ENCODE data around the gene RBSN. TPM values are rescaled to one million over a fixed set of nuclear protein-coding genes. Genes with fewer than 3 reads are reported as not detected.

Gene RBSN
- total RNA-seq, 1 donor from 2014 or later, result 17.1 TPM

DNA sequence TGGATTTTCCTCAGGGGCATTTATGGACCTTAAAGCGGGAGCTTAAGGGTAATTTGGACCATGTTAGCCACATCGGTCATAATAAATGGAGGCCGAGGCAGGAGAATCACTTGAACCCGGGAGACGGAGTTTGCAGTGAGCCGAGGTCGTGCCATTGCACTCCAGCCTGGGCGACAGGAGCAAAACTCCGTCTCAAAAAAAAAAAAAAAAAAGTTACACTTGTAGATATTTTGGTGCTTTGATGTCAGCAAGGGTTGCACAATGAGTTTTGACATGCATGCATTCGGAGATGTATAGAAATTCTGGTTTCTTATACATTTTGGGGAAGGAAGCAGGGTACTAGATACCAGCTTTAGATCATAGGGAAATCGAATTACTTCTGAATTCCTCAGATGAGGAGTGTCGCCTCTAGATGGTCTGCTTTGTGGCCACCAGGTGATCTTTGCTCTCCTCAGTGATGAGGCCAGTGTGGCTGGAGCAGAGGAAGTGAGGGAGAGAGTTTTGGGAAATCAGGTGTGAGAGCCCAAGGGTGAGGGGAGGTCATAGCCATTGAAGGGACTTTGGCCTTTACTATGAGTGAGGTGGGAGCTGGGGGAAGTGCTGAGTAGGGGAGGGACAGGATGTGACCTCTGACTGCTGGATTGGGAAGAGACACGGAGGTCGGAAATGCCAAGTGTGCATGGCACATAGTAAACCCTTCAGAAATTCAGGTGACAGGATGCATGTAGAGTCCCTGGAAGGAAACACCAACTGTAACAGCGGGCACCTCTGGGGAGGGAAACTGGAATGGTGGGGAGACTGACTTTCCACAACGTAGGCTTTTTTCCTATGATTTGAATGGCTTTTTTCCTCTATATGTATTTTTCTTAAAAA, 8.4 kb upstream of the RBSN start:
- intact Hi-C loops (cut with DNase I), result loop anchor here (10.0 kb wide), 1 partner anchor 97 kb away; the partner anchor contains the start of gene CAPN7
- ATAC-seq (ENCODE audit: poor library complexity), result no peak
- DNase-seq, result no peak

DNA sequence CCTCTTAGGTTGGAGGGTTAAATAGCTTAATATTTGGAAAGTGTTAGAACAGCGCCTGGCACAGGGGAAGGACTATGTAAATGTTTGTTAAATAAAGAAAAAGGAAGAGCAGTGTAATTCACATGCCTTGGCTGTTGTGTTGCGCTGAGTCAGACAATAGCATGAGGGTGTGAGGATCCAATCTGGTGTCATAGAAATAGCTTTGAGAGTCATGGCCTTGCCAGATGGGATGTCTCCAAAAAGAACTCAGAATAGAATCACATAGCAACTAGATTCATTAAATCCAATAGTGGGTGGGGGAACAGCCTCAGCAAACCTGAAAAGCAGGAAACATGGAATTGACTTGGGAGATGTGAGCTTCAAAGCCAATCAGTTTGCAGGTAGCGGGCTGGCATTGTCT, 3.9 kb upstream of the RBSN start:
- DNase-seq, result no peak
- intact Hi-C loops (cut with DNase I), result loop anchor here (10.0 kb wide), 1 partner anchor 102 kb away; the partner anchor contains the start of gene CAPN7

DNA sequence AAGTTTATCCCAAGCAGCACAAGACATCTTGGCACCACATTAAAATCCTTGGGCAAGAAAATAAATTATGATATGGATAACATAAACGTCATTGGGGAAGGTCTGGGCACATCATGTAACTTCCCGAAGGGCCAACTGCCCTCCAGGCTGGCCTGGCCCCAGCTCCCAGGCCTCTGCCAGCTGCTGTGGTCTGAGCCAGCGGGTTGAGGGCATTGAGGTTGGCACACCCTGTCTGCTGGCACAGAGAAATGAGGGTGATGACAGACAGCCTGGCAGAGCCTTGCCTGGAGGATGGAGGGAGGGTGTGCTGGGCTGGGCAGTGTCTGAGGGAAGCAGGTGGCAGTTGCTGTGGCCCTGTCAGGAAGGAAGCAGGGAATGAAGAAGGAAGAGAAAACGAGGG, 3.3 kb upstream of the RBSN start:
- intact Hi-C loops (cut with DNase I), result loop anchor here (10.0 kb wide), 1 partner anchor 103 kb away; the partner anchor contains the start of gene CAPN7
- DNase-seq (peak; percentile 88), ATAC-seq (ENCODE audit: poor library complexity) (peak; percentile 86)

More for the DNA sequence above, 3.9 kb upstream of the RBSN start:
- ATAC-seq (ENCODE audit: poor library complexity), result peak; percentile 62

DNA sequence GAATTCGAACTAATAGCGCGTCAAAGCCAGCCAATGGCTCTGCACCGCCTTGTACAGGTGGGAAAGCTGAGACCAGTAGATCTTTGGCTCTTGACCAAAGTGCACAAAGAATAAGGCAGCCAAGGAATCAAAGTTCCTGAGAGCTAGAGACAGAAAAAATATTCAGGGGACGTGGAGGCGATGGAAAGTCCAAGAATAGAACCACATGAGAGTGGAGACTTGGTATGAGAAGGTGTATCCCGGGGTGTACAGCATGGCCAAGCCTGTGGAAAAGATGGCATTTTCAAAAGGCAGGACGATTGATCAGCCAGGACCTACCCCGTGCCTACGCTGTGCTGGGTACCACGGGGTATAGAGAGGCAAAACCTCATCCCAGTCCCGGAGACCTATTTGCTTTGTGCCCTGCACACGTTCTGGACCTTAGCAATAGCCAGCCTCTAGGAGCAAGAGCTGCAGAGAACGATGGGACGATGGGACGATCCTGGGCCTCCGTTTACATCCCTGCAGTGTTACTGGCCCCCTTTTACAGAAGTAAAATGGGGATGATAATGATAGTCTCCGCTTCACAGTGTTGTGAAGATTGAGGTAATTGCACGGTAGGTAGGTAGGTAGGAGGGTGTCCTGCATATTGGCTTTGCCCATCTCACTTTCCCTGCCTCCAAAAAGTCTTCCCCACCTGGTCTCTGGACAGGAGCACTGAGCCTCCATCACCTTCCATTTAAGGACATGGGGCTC, 583 bp upstream of the RBSN start:
- DNase-seq, result no peak
- peak; percentile 5 for ATAC-seq (ENCODE audit: poor library complexity)
- intact Hi-C loops (cut with DNase I), result loop anchor here (10.0 kb wide), 1 partner anchor 105 kb away; the partner anchor contains the start of gene CAPN7

DNA sequence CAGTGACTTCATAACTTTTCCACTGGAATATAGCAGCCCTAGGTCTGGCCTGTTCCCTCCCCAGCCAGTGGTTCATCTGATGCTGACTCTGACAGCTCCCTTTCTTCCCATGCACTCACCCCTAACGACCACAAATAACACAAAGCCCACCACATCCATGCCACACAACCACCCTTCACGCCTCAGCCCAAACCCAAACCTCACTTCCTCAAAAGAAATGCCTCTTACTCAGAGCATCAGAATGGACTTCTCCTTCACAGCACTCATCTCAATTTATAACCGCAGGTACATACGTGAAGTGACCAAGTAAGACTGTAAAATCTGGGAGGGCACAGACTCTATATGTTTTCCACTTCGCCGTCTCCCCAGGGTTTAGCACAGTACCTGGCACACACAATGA, 1.1 kb downstream of the RBSN start:
- no peak for DNase-seq
- intact Hi-C loops (cut with DNase I), result no loop called here
- no peak for ATAC-seq (ENCODE audit: poor library complexity)

DNA sequence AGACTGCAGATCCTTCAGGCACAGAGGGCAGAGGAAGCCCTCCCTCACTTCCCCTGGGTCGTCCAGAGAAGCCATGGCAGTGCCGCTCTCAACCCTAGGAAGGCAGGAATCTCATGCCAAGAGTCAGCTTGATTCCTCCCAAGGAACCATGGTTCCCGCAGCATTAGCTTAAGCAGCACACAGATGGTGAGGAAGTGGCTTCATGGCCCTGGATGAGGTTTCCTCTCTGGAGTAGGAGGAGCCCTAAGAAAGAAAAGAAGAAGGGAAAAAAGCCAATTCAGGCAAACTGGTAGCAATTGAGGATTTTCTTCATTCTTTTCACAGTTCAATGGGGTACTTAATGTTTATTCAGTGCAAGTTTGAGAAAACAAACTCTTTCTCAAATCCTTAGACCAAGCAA, 2.9 kb downstream of the RBSN start:
- intact Hi-C loops (cut with DNase I), result no loop called here
- ATAC-seq (ENCODE audit: poor library complexity) (no peak), DNase-seq (no peak)

DNA sequence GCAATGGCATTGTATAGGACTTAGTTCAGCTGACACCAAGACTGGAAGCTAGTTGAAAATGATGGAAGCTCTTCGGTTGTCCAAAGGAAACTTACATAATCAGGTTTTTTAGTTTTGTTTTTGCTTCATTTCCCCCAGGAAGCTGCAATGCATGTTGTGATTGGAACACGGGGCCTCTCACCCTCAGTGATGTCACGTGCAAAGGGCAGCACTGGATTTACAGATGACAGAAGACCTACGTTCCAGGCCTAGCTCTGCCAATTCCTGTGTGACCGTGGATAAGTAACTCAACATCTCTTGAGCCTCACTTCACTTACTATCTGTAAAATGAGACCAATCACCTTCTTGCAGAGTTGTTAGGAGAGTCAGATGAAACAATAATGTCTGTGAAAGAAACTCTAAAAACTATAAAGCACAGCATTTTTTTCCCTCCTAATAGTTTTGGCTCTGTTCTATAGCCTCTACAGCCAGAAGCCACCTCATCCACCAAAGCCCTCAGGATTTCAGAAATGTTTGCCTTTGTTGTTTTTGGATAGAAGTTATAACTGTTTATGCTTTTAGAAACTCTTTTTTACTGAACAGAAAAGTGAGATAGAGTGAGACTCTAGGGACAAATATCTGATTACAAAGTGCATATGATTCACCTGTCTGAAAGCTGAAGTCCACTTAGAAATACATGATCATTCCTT, 4.6 kb downstream of the RBSN start:
- no peak for ATAC-seq (ENCODE audit: poor library complexity)
- DNase-seq, result no peak
- intact Hi-C loops (cut with DNase I), result no loop called here

DNA sequence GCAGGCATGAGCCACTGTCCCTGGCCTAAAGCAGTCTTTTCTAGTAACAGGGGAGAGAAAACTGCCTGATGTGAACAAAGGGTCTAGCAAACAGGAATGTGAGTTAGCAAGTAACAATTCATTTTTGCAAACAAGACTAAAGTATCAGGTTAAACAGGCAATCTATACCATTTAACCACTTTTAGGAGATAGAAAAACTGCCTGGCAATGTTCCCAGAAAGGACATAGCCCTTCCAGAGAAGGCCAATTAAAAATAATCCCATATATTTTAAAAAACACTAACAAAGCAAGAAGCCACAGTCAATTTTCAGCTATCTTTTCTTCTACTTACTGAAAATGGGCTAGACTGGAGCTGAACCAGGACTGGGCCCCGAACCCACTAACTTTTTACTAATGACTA, 6.3 kb downstream of the RBSN start:
- DNase-seq (no peak), ATAC-seq (ENCODE audit: poor library complexity) (no peak)
- intact Hi-C loops (cut with DNase I), result no loop called here

DNA sequence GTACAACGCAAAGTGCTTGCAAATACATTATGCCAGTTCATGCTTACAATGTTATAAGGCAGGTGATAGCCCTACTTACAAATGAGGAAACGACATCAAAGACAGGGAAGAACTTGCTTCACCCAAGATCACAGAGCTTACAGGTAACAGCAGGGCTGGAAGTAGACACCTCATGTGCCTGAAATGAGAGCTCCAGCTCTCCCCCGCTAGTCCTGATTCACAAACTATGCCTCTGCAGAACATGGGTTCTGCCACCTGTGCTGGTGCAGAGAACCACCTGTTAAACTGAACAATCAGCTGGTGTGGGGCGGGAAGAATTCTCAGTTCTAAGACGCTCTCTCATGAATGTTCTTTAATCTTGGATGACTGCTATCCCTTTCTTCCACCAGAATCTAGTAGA, 7.4 kb downstream of the RBSN start:
- no peak for ATAC-seq (ENCODE audit: poor library complexity)
- intact Hi-C loops (cut with DNase I), result no loop called here
- DNase-seq, result no peak

DNA sequence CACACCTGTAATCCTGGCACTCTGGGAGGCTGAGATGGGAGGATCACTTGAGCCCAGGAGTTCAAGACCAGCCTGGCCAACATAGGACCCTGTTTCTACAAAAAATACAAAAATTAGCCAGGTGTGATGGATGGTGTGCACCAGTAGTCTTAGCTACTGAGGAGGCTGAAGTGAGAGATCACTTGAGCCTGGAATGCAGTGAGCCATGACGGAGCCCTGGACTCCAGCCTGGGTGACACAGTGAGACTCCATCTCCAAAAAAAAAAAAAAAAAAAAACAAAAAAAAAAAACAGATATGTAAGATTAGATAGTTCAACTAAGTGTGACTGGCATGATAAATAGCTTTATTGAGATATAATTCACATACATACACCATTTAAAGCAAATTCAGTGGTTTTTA, 9.7 kb downstream of the RBSN start:
- intact Hi-C loops (cut with DNase I), result no loop called here
- no peak for ATAC-seq (ENCODE audit: poor library complexity)
- DNase-seq, result no peak

DNA sequence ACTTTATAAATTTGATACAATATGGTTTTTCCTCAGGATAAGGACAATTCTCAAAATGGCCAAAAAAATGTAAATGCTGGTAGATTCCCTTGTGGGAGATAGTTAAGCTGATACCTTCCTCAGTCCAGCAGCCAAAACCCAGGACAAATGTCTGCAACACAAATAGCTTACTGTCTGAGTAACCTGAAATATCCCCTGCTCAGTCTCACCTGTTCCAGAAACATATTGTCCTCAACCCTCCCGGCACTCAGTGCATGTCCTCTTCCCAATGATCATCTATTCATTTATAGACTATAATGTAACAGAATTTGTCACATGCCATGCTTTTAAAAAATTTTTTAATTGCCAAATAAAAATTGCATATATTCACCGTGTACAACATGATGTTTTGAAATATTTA, 12.2 kb downstream of the RBSN start:
- intact Hi-C loops (cut with DNase I), result no loop called here
- ATAC-seq (ENCODE audit: poor library complexity) (no peak), DNase-seq (no peak)

DNA sequence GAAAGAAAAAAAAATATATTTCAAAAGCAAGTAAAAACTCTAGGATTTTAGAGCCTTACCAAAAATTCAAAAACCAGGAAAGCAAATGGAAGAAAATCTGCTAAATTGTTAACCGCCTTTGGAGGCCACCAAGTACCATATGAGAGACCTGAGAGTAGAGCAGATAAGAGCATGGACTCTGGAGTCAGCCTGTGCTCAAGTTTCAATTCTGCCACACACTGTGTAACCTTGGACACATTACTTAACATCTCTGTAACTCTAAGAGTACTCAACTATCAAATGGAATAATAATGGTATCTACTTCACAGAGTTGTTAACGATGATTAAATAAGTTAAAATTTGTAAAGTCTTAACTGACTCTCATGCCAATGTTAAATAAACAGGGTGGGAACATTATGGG, 12.7 kb downstream of the RBSN start:
- DNase-seq, result no peak
- intact Hi-C loops (cut with DNase I), result no loop called here
- ATAC-seq (ENCODE audit: poor library complexity), result no peak

DNA sequence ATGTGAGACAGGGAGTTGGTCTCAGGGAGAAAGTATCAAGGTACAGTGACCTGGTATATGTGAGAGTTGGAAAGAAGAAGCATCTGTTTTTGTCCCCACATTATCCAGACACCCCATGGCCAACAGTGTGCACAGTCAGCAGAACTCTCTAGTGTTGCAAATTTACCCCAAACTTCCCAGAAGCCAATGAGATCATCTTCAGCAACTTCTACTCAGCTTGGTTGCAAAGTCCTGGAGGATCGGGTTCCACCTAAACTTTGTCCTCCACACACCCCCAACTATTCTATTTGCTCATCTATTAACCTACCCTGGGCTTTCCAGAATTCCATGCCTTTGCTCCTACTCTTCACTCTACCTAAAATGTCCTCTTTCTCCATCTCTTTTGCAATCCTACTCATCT, 15.7 kb downstream of the RBSN start:
- DNase-seq (no peak), ATAC-seq (ENCODE audit: poor library complexity) (no peak)
- intact Hi-C loops (cut with DNase I), result no loop called here

DNA sequence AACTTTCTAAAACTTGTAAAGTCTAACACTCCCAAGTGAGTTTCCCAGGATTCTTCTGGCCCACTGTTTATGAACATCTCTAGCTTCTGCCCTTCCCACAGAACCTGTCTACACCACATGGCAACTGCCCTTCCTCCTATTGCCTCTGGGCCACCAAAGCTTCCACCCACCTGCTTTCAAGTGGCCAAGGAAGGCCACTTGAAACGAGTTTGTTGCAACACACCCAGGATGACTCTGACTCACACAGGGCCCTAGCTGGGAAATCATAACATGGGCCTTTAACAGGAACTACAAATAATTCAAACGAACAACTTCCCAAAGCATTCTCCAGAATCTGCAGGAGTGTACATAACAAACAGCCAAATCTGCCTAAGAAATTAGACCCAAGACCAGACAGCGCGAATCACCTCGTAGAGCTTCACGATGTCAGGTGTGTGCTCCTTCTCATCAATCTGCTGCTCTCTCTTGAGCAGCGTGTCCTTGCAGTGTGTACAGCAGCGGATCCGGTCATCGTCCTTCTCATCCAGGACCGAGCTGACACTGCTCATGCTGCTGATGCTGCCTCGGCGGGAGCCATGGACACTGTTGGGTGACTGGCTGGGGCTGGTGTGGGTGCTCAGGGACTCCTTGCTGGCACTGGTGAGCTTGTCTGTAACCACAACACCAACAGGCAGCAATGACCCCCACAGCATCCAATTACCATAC, 16.8 kb downstream of the RBSN start:
- DNase-seq, result no peak
- ATAC-seq (ENCODE audit: poor library complexity), result no peak
- intact Hi-C loops (cut with DNase I), result no loop called here

DNA sequence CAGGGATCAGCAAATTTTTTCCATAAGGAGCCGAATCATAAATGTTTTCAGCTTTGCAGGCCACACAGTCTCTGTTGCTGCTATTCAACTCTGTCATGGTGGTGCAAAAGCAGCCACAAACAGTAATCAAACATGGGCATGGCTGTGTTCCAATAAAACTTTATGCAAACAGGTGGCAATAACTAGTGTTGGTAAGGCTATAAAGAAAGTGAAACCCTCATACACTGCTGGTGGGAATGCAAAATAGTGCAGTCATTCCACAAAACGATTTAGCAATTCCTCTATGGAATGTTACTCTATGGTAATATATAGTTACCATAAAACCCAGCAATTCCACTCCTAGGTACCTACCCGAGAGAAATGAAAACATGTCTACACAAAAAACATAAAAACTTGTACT, 19.9 kb downstream of the RBSN start:
- no peak for ATAC-seq (ENCODE audit: poor library complexity)
- no peak for DNase-seq
- intact Hi-C loops (cut with DNase I), result no loop called here

DNA sequence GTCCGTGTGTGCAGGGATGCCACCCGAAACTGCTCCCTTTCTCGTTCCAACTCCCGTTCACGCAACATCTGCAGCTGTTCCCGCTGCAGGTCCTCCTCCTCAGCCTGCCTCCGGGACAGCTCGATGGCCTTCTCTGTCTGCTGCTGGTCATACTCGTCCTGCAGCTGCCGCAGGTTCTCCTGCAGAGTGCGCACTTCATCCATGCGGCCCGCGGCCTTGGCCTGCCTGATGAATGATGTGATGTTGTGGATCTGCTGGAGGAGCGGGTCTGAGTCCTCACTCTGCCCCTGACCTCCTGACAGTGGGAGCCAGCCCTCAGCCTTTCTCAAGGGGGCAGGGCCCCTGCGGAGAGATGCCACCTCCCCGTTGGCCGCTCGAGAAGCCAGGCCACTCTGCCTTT, 24.4 kb downstream of the RBSN start:
- intact Hi-C loops (cut with DNase I), result no loop called here
- ATAC-seq (ENCODE audit: poor library complexity) (no peak), DNase-seq (no peak)

DNA sequence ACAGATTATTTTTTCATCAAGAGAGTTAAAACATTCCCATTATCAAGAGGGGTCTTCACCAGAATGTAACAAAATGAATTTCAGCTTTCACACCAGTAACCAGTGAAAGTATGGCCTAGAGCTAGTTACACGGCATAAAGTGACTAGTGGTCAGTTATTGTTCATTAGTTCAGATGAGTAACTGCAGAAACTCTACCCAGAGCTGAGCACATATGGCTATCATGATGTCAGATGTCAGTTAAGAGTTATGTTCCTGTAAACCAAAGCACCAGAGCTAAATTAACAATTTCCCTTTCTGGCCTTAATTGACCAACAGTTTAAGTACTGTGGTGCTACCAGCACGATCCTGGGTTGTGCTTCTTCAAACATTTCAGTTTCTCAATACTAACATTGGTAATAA, 27.2 kb downstream of the RBSN start:
- intact Hi-C loops (cut with DNase I), result no loop called here
- no peak for DNase-seq
- ATAC-seq (ENCODE audit: poor library complexity), result no peak

DNA sequence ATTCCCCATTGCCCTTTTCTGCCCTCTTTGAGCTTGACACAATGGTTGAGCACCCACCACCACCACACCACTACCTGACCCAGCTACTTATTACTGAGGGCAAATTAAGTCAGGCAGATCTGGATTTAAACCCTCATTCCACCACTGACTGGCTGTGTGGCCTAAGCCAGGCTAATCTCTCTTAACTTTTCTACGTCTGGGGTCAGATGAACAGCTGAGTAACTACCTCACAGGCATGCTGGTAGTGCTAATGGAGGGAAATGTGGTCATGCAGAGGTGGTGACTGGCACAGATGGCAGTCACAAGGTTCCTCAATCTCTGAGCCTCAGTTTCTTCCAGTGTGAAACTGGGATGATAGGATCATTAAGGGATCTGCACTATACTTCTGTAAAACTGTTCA, 29.5 kb downstream of the RBSN start:
- intact Hi-C loops (cut with DNase I), result no loop called here
- DNase-seq (no peak), ATAC-seq (ENCODE audit: poor library complexity) (no peak)

DNA sequence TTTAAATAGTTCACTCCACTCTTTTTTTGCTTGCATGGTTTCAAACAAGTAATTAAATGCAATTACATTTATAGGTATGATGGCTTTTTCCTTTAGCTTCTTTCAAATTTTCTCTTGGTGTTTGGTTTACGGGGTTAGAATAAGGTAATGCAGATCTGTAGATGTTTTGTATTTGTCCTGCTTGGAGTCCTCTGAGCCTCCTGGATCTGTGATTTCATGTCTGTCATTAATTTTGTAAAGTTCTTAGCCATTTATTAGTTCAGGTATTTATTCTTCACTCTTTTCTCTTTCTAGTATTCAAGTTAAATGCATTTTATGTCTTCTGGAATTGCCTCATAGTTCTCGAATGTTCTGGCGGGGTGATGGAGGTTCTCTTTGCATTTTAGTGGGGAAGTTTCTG, 32.5 kb downstream of the RBSN start:
- no peak for DNase-seq
- intact Hi-C loops (cut with DNase I), result no loop called here
- no peak for ATAC-seq (ENCODE audit: poor library complexity)
